HepG2 (cell line): ENCODE data around the gene RAMP3.

Experiments
- CBX1 ChIP-seq: IDR thresholded peaks from one replicate; pipeline ENCODE4 v1.6.1; 2016; ENCODE audit warnings: antibody characterized with exemption, low read depth
- FUBP1 ChIP-seq: sonication (generic); formaldehyde crosslinking; IDR thresholded peaks from 2 replicates; pipeline ENCODE4 v1.5.1; 2020; ENCODE audit warnings: missing genetic modification reagents, mild to moderate bottlenecking, borderline replicate concordance
- GLI4 ChIP-seq: sonication (generic); formaldehyde crosslinking; IDR thresholded peaks from 2 replicates; pipeline ENCODE4 v1.5.1; 2020; ENCODE audit warnings: missing genetic modification reagents, mild to moderate bottlenecking, moderate library complexity, borderline replicate concordance
- MAFG ChIP-seq: sonication (generic); formaldehyde crosslinking; IDR thresholded peaks from 2 replicates; pipeline ENCODE4 v1.5.1; 2020; ENCODE audit warnings: mild to moderate bottlenecking, missing genetic modification reagents
- MNT ChIP-seq: fragments of 450-650 bp; IDR thresholded peaks from 2 replicates; pipeline ENCODE4 v1.6.1; 2016
- POLR2AphosphoS5 ChIP-seq: IDR thresholded peaks from 2 replicates; pipeline ENCODE4 v1.6.1; 2012; ENCODE audit warnings: low read depth, low read length
- TP53 ChIP-seq: sonication (generic); formaldehyde crosslinking; conservative IDR thresholded peaks from 2 replicates; pipeline ENCODE4 v1.4.0; 2020; ENCODE audit warnings: missing genetic modification reagents
- ZFP36 ChIP-seq: fragments of 150-350 bp; IDR thresholded peaks from 2 replicates; pipeline ENCODE4 v1.6.1; 2018; ENCODE audit warnings: borderline replicate concordance, low read length, low read depth; ENCODE audit not compliant: partially characterized antibody
- ZNF101 ChIP-seq: sonication (generic); formaldehyde crosslinking; IDR thresholded peaks from 2 replicates; pipeline ENCODE4 v1.4.0; 2020; ENCODE audit warnings: mild to moderate bottlenecking, low read depth, missing genetic modification reagents, borderline replicate concordance
- ZNF274 ChIP-seq: sonication (generic); formaldehyde crosslinking; IDR thresholded peaks from 2 replicates; pipeline ENCODE4 v1.5.1; 2020; ENCODE audit warnings: mild to moderate bottlenecking, missing genetic modification reagents
- ZNF3 ChIP-seq: IDR thresholded peaks from 2 replicates; pipeline ENCODE4 v1.7.0; 2017; ENCODE audit warnings: inconsistent platforms
- ZNF503 ChIP-seq: sonication (generic); formaldehyde crosslinking; IDR thresholded peaks from 2 replicates; pipeline ENCODE4 v1.4.0; 2020; ENCODE audit warnings: missing genetic modification reagents
- ZNF510 ChIP-seq: sonication (generic); formaldehyde crosslinking; IDR thresholded peaks from 2 replicates; pipeline ENCODE4 v1.4.0; 2020; ENCODE audit warnings: low read depth, mild to moderate bottlenecking, missing genetic modification reagents
- ZZZ3 ChIP-seq: sonication (generic); formaldehyde crosslinking; IDR thresholded peaks from 2 replicates; pipeline ENCODE4 v1.4.0; 2020; ENCODE audit warnings: missing genetic modification reagents, mild to moderate bottlenecking, borderline replicate concordance

GRCh38 chr7:45125193-45125904 lies 32.2 kb upstream of the RAMP3 start:
- TF ChIP-seq FUBP1 (CRISPR knock-in tag) (no peak), GLI4 (no peak), ZNF274 (no peak), ZZZ3 (CRISPR knock-in tag) (no peak), ZFP36 (no peak), ZNF503 (no peak), TP53 (CRISPR knock-in tag) (no peak), ZNF101 (CRISPR knock-in tag) (no peak), ZNF3 (CRISPR knock-in tag) (no peak), MAFG (CRISPR knock-in tag) (no peak), POLR2AphosphoS5 (no peak), CBX1 (no peak), ZNF510 (CRISPR knock-in tag) (no peak), MNT (no peak)
